Gastrocnemius medialis (tissue), 4 donors: ENCODE measurements around the gene DYDC1.

Experiments
- POLR2A ChIP-seq, 2 donors: fragments of 450-650 bp; IDR thresholded peaks; one replicate each; pipeline ENCODE4 v1.6.1; 2017; ENCODE audit warnings: antibody characterized with exemption in 2 of 2, mild to moderate bottlenecking in 2 of 2, moderate library complexity in 2 of 2
- TF ChIP-seq, protein P1 (sequence below), 5 experiments: fragments of 450-650 bp in 3 of 5; fragments of 200-600 bp in 2 of 5; sonication (generic) in 2 of 5; IDR thresholded peaks in 4 of 5; conservative IDR thresholded peaks in 1 of 5; 1 replicate in 4 of 5; 2 replicates in 1 of 5; pipeline ENCODE4 v1.5.1; 2016 to 2019; ENCODE audit warnings: antibody characterized with exemption in 5 of 5, mild to moderate bottlenecking in 3 of 5, moderate library complexity in 3 of 5

DNA sequence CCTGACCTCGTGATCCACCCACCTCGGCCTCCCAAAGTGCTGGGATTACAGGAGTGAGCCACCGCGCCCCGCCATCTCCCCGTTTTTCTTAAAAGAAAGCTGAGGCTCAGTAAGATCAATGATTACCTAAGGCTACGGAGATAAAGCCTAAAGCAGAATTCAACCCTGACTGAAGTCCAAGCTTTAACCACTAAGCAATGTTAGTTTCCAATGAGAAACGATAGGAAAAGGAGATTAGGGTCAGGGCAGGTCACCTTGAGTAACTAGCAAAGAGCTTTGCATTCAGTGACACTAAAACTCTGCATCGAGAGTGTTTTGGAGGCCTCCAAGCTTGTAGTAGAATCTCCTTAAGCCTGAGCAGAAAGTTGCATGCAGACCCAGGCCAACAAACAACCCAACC is 34.2 kb upstream of the DYDC1 start:
- TF ChIP-seq POLR2A (IDR thresholded peaks at IDR 0.05): no peak
- TF ChIP-seq, protein P1, sequence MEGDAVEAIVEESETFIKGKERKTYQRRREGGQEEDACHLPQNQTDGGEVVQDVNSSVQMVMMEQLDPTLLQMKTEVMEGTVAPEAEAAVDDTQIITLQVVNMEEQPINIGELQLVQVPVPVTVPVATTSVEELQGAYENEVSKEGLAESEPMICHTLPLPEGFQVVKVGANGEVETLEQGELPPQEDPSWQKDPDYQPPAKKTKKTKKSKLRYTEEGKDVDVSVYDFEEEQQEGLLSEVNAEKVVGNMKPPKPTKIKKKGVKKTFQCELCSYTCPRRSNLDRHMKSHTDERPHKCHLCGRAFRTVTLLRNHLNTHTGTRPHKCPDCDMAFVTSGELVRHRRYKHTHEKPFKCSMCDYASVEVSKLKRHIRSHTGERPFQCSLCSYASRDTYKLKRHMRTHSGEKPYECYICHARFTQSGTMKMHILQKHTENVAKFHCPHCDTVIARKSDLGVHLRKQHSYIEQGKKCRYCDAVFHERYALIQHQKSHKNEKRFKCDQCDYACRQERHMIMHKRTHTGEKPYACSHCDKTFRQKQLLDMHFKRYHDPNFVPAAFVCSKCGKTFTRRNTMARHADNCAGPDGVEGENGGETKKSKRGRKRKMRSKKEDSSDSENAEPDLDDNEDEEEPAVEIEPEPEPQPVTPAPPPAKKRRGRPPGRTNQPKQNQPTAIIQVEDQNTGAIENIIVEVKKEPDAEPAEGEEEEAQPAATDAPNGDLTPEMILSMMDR (IDR thresholded peaks at IDR 0.05 in 4 of 5, conservative IDR thresholded peaks at IDR 0.05 in 1 of 5): no peak
